H1 (cell line): ENCODE measurements around the gene GRIPAP1. TPM values are rescaled to one million over a fixed set of nuclear protein-coding genes. Genes with fewer than 3 reads are reported as not detected.
A peak's percentile ranks its signal among the peaks of the same experiment; 100 is the strongest.

Experiments
- CTCF ChIA-PET: fragments of 300-600 bp; sonication (Branson Sonifier 250); formaldehyde crosslinking; loops from one replicate; lab custom pipeline; 2021; ENCODE audit not compliant: partially characterized antibody; lab: Charles Lee
- POLR2A ChIA-PET: fragments of 300-600 bp; sonication (Branson Sonifier 250); formaldehyde crosslinking; loops from one replicate; lab custom pipeline; 2021; ENCODE audit warnings: inconsistent platforms; ENCODE audit not compliant: partially characterized antibody; lab: Charles Lee
- DNase-seq, 2 experiments: peaks; one replicate each; pipeline versions ENCODE4 v3.0.0 to v3.0.0-alpha.2; 2010 to 2022; ENCODE audit warnings: low spot score in 2 of 2, low read depth in 1 of 2, mixed read lengths in 1 of 2
- FAIRE-seq: peaks from 2 replicates; lab custom pipeline; 2011; peaks lifted over from hg19 to GRCh38; lab: Jason Lieb, UNC
- H2AFZ ChIP-seq: 2 replicates; pipeline ENCODE4 v1.8.1; 2012; ENCODE audit warnings: low read length, inconsistent platforms
- H2AK5ac ChIP-seq: 2 replicates; pipeline ENCODE4 v1.6.1; 2013; ENCODE audit warnings: low read depth, low read length
- H2BK120ac ChIP-seq: replicated peaks from 2 replicates; pipeline ENCODE3; 2013; ENCODE audit warnings: low read depth, low read length, inconsistent platforms
- H2BK12ac ChIP-seq: 2 replicates; pipeline ENCODE4 v1.6.1; 2013; ENCODE audit warnings: low read depth, low read length
- H2BK15ac ChIP-seq: 2 replicates; pipeline ENCODE4 v1.6.1; 2013; ENCODE audit warnings: low read length
- H2BK20ac ChIP-seq: 2 replicates; pipeline ENCODE4 v1.6.1; 2013; ENCODE audit warnings: low read length
- H2BK5ac ChIP-seq: 2 replicates; pipeline ENCODE4 v1.6.1; 2013; ENCODE audit warnings: low read depth, low read length
- H3K14ac ChIP-seq: 2 replicates; pipeline ENCODE4 v1.6.1; 2013; ENCODE audit warnings: inconsistent platforms; ENCODE audit not compliant: insufficient read length
- H3K18ac ChIP-seq: 2 replicates; pipeline ENCODE4 v1.6.1; 2013; ENCODE audit warnings: low read length; ENCODE audit errors: extremely low read depth
- H3K23ac ChIP-seq: 2 replicates; pipeline ENCODE4 v1.6.1; 2013; ENCODE audit warnings: inconsistent platforms; ENCODE audit not compliant: insufficient read length
- H3K23me2 ChIP-seq: 2 replicates; pipeline ENCODE4 v1.6.1; 2013; ENCODE audit warnings: low read depth, low read length
- H3K27ac ChIP-seq: 2 replicates; pipeline ENCODE4 v1.6.1; 2011; ENCODE audit warnings: low read depth, low read length, inconsistent platforms
- H3K27me3 ChIP-seq, 4 experiments: replicated peaks in 1 of 4; 1 replicate in 1 of 4; 2 replicates in 3 of 4; pipeline versions ENCODE4 v1.6.1 to v1.8.1; 2011 to 2013; ENCODE audit warnings: low read length in 3 of 4, mild to moderate bottlenecking in 3 of 4, inconsistent platforms in 2 of 4, mixed read lengths in 2 of 4, moderate library complexity in 1 of 4; ENCODE audit not compliant: control insufficient read depth in 3 of 4, insufficient read depth in 3 of 4; ENCODE audit errors: extremely low read depth in 1 of 4
- H3K36me3 ChIP-seq, 4 experiments: 2 replicates each; pipeline versions ENCODE4 v1.6.1 to v1.8.1; 2011 to 2013; ENCODE audit warnings: mild to moderate bottlenecking in 4 of 4, low read length in 3 of 4, moderate library complexity in 2 of 4, control low read depth in 1 of 4, inconsistent platforms in 1 of 4; ENCODE audit not compliant: insufficient read depth in 4 of 4, control insufficient read depth in 2 of 4
- H3K4ac ChIP-seq: replicated peaks from 2 replicates; pipeline ENCODE3; 2013; ENCODE audit warnings: low read length, low read depth, mixed read lengths, inconsistent platforms; ENCODE audit not compliant: insufficient read length
- H3K4me1 ChIP-seq, 4 experiments: replicated peaks in 1 of 4; 1 replicate in 1 of 4; 2 replicates in 3 of 4; pipeline versions ENCODE4 v1.6.1 to v1.8.1; 2011 to 2013; ENCODE audit warnings: low read length in 3 of 4, inconsistent platforms in 2 of 4, mixed read lengths in 1 of 4; ENCODE audit not compliant: insufficient read depth in 4 of 4, control insufficient read depth in 3 of 4
- H3K4me2 ChIP-seq, 2 experiments: 2 replicates each; pipeline versions ENCODE4 v1.6.1 to v1.8.1; 2011 to 2013; ENCODE audit warnings: low read depth in 2 of 2, low read length in 2 of 2, control low read depth in 1 of 2, inconsistent platforms in 1 of 2, mild to moderate bottlenecking in 1 of 2; ENCODE audit not compliant: insufficient read depth in 1 of 2
- H3K4me3 ChIP-seq, 4 experiments: fragments of 200-600, 300-600 bp in 1 of 4; sonication (generic), shearing (Covaris generic), sonication (Bioruptor Twin) in 1 of 4; 2 replicates each; pipeline versions ENCODE4 v1.5.1 to v1.8.1; 2011 to 2016; ENCODE audit warnings: low read length in 4 of 4, low read depth in 3 of 4, control low read depth in 2 of 4, inconsistent platforms in 2 of 4, mild to moderate bottlenecking in 2 of 4, mixed read lengths in 1 of 4, moderate library complexity in 1 of 4; ENCODE audit not compliant: insufficient read depth in 2 of 4; ENCODE audit errors: extremely low read depth in 1 of 4
- H3K56ac ChIP-seq: replicated peaks from 2 replicates; pipeline ENCODE3; 2013; ENCODE audit warnings: low read depth, mild to moderate bottlenecking, mixed read lengths, low read length, inconsistent platforms; ENCODE audit not compliant: insufficient read length
- H3K79me1 ChIP-seq: 2 replicates; pipeline ENCODE4 v1.6.1; 2013; ENCODE audit warnings: low read depth, low read length, control low read depth
- H3K79me2 ChIP-seq, 2 experiments: 2 replicates each; pipeline versions ENCODE4 v1.6.1 to v1.8.1; 2012 to 2013; ENCODE audit warnings: low read length in 2 of 2, mild to moderate bottlenecking in 2 of 2, inconsistent platforms in 1 of 2; ENCODE audit not compliant: insufficient read depth in 2 of 2, control insufficient read depth in 1 of 2
- H3K9ac ChIP-seq, 4 experiments: replicated peaks in 1 of 4; 1 replicate in 1 of 4; 2 replicates in 3 of 4; pipeline versions ENCODE4 v1.6.1 to v1.8.1; 2011 to 2013; ENCODE audit warnings: low read depth in 3 of 4, low read length in 3 of 4, control low read depth in 2 of 4, mild to moderate bottlenecking in 2 of 4, moderate library complexity in 2 of 4, inconsistent platforms in 1 of 4; ENCODE audit errors: extremely low read depth in 1 of 4
- H3K9me3 ChIP-seq, 2 experiments: 2 replicates each; pipeline versions ENCODE4 v1.6.1 to v1.8.1; 2012 to 2013; ENCODE audit warnings: mild to moderate bottlenecking in 2 of 2, moderate library complexity in 2 of 2, control low read depth in 1 of 2, inconsistent platforms in 1 of 2, low read depth in 1 of 2, low read length in 1 of 2, mixed read lengths in 1 of 2; ENCODE audit not compliant: insufficient read depth in 2 of 2
- H4K20me1 ChIP-seq, 2 experiments: replicated peaks in 1 of 2; 2 replicates each; pipeline versions ENCODE3 to v1.8.1; 2011 to 2013; ENCODE audit warnings: inconsistent platforms in 2 of 2, low read length in 2 of 2, mild to moderate bottlenecking in 1 of 2; ENCODE audit not compliant: insufficient read depth in 2 of 2, control insufficient read depth in 1 of 2
- H4K5ac ChIP-seq: 2 replicates; pipeline ENCODE4 v1.6.1; 2013; ENCODE audit warnings: low read length, low read depth, mixed read lengths, inconsistent platforms; ENCODE audit not compliant: insufficient read length
- H4K8ac ChIP-seq: 2 replicates; pipeline ENCODE4 v1.8.0; 2013; ENCODE audit warnings: mild to moderate bottlenecking, moderate library complexity, low read length, inconsistent platforms; ENCODE audit not compliant: insufficient read depth; ENCODE audit errors: extremely low read depth
- H4K91ac ChIP-seq: replicated peaks from 2 replicates; pipeline ENCODE3; 2013; ENCODE audit warnings: low read length, mixed read lengths, inconsistent platforms; ENCODE audit not compliant: insufficient read length
- CTBP2 ChIP-seq: IDR thresholded peaks from 2 replicates; pipeline ENCODE4 v1.7.0; 2011; ENCODE audit warnings: borderline replicate concordance, mild to moderate bottlenecking, moderate library complexity, mixed read lengths, low read length; ENCODE audit not compliant: insufficient read depth, insufficient read length
- CTCF ChIP-seq, 3 experiments: IDR thresholded peaks; 1 replicate in 2 of 3; 2 replicates in 1 of 3; pipeline versions ENCODE4 v1.5.1 to v1.6.1; 2011; ENCODE audit warnings: low read length in 3 of 3, mild to moderate bottlenecking in 3 of 3, inconsistent platforms in 2 of 3, low read depth in 1 of 3, moderate library complexity in 1 of 3; ENCODE audit not compliant: insufficient read depth in 1 of 3; ENCODE audit errors: control extremely low read depth in 1 of 3
- EZH2 ChIP-seq: fragments of 200-600 bp; sonication (generic); IDR thresholded peaks from 2 replicates; pipeline ENCODE4 v1.7.1; 2012; ENCODE audit warnings: low read depth, mild to moderate bottlenecking, moderate library complexity, low read length, inconsistent platforms; ENCODE audit not compliant: severe bottlenecking
- SIRT6 ChIP-seq: IDR thresholded peaks from one replicate; pipeline ENCODE4 v1.7.1; 2012; ENCODE audit warnings: low read length, inconsistent platforms
- TAF7 ChIP-seq: optimal IDR thresholded peaks from 2 replicates; pipeline ENCODE3; 2011; ENCODE audit warnings: low read depth, mild to moderate bottlenecking, inconsistent platforms, low read length, moderate library complexity, borderline replicate concordance
- WGBS, 2 experiments: shearing (Covaris generic) in 1 of 2; methylation state at CpG; one replicate each; pipeline versions ENCODE4 v1.1.6 to v1.1.7; 2013 to 2015; ENCODE audit warnings: low lambda C conversion rate in 2 of 2, mixed read lengths in 2 of 2, inconsistent platforms in 1 of 2, low coverage in 1 of 2, missing lambda C conversion rate in 1 of 2; ENCODE audit not compliant: insufficient replicate concordance in 2 of 2, insufficient coverage in 1 of 2, insufficient read length in 1 of 2; ENCODE audit errors: extremely low coverage in 1 of 2, missing lambda C conversion rate in 1 of 2; 5-methylcytosine and 5-hydroxymethylcytosine counted together
- polyA plus RNA-seq, 7 experiments: library from polyadenylated mRNA; depleted of rRNA in 3 of 7; stranded (reverse) in 5 of 7; unstranded in 2 of 7; fragments of >200 nt in 5 of 7; fragments of 200-250 nt in 2 of 7; gene quantifications; 1 replicate in 5 of 7; 2 replicates in 1 of 7; 4 replicates in 1 of 7; pipeline versions ENCODE4 v1.2.1 to v1.2.3, GENCODE V29; 2011 to 2013; ENCODE audit warnings: missing spikeins in 2 of 7, mixed read lengths in 2 of 7
- total RNA-seq: library from RNA; stranded (reverse); fragmentation: NEBNext Ultra II Directional; extraction: Animal tissue kit (Norgen Biotek cat#: 25700); gene quantifications from 2 replicates; pipeline ENCODE4 v1.2.1, GENCODE V29; 2021

The GRIPAP1 gene
- total and polyA plus RNA-seq, 2 of the 8 experiments (the other 6 are each of a cell fraction or from before 2014, with no cell fraction given): 21.6 to 55.9 TPM

GRCh38 chrX:48945517-48946348, 56.3 kb downstream of the GRIPAP1 start:
- Histone ChIP-seq H2BK20ac (no peak overlapping the region), H3K9ac (no peak overlapping the region), H4K5ac (no peak overlapping the region), H4K20me1 (peaks cover 0 to 15% of the 10 kb centered on the region in 2 experiments), H2AFZ (no peak overlapping the region), H3K79me2 (peaks cover 0 to 47% of the 10 kb centered on the region in 2 experiments; a peak in 2 of 4 replicates), H2AK5ac (no peak overlapping the region), H3K4me1 (0 out of 7 replicates have a peak, but pooled peaks cover 0 to 2% (median 0%) of the 10 kb centered on the region in 4 experiments), H3K23me2 (no peaks in the 10 kb centered on the region; the same call in 1 of the 2 replicates), H3K14ac (no peak overlapping the region), H3K56ac (no peak overlapping the region), H4K8ac (no peak overlapping the region), H4K91ac (no peak overlapping the region), H2BK120ac (no peak overlapping the region), H3K36me3 (peaks cover 0 to 6% (median 0%) of the 10 kb centered on the region in 4 experiments; a peak in 3 of 8 replicates), H3K23ac (no peak overlapping the region), H3K27me3 (no peaks in the 10 kb centered on the region), H3K4ac (no peak overlapping the region), H2BK15ac (no peak overlapping the region), H2BK12ac (no peak overlapping the region), H3K4me2 (no peak overlapping the region), H3K4me3 (no peak overlapping the region), H2BK5ac (no peak overlapping the region), H3K18ac (no peak overlapping the region), H3K27ac (no peak overlapping the region), H3K79me1 (no peaks in the 10 kb centered on the region), H3K9me3 (no peaks in the 10 kb centered on the region)
- POLR2A ChIA-PET: interaction anchor here (1.0 to 1.7 kb wide), 8 partner anchors 12 to 36 kb away, joined by 3 to 15 read pairs (median 4); partner anchors contain the start of genes OTUD5 and SLC35A2
- 69% methylated on average over 7 of the region's 8 CpGs; no CpG with 5 or more reads in 1 of the 2 experiments for WGBS, 2 experiments
- DNase-seq: peak in 1 of 2 experiments; percentile 47
- peak; percentile 96 for FAIRE-seq
- CTCF ChIA-PET: interaction anchor here (0.6 to 1.9 kb wide), 12 partner anchors 8 to 339 kb away, joined by 3 to 12 read pairs (median 3); no protein-coding TSS in a partner anchor
- no peak for TF ChIP-seq SIRT6
- peak; percentile 69 to 81 (median 78) for TF ChIP-seq CTCF (IDR thresholded peaks at IDR 0.05; ENCODE audit: control extremely low read depth in 1 of 3, insufficient read depth in 1 of 3, low read depth in 1 of 3, low read length in 3 of 3)
- no peak for TF ChIP-seq CTBP2
- no peak for TF ChIP-seq EZH2
- no peak for TF ChIP-seq TAF7
